HepG2 (cell line): ENCODE data around the gene DNTTIP2. TPM values are rescaled to one million over a fixed set of nuclear protein-coding genes. Genes with fewer than 3 reads are reported as not detected.

Experiments
- ARID5B ChIP-seq: IDR thresholded peaks from 2 replicates; pipeline ENCODE4 v1.4.0; 2020; ENCODE audit warnings: mild to moderate bottlenecking, missing genetic modification reagents
- ATF5 ChIP-seq: sonication (generic); formaldehyde crosslinking; IDR thresholded peaks from 2 replicates; pipeline ENCODE4 v1.4.0; 2020; ENCODE audit warnings: mild to moderate bottlenecking, low read depth, missing genetic modification reagents
- CEBPB ChIP-seq: IDR thresholded peaks from 2 replicates; pipeline ENCODE4 v1.6.1; 2011; ENCODE audit warnings: low read depth, low read length, improper control_type of control experiment, borderline replicate concordance
- E2F5 ChIP-seq: sonication (generic); formaldehyde crosslinking; conservative IDR thresholded peaks from 2 replicates; pipeline ENCODE4 v1.4.0; 2020; ENCODE audit warnings: missing genetic modification reagents
- KLF11 ChIP-seq: IDR thresholded peaks from 2 replicates; pipeline ENCODE4 v1.6.1; 2016; ENCODE audit warnings: missing compliant biosample characterization
- MTA1 ChIP-seq: sonication (generic); formaldehyde crosslinking; IDR thresholded peaks from 2 replicates; pipeline ENCODE4 v1.4.0; 2020; ENCODE audit warnings: missing genetic modification reagents, mild to moderate bottlenecking, borderline replicate concordance
- NCOA5 ChIP-seq: sonication (generic); formaldehyde crosslinking; IDR thresholded peaks from 2 replicates; pipeline ENCODE4 v1.4.0; 2020; ENCODE audit warnings: missing genetic modification reagents
- PHF21A ChIP-seq: sonication (generic); formaldehyde crosslinking; IDR thresholded peaks from 2 replicates; pipeline ENCODE4 v1.5.0; 2020; ENCODE audit warnings: mild to moderate bottlenecking, missing genetic modification reagents
- SIN3A ChIP-seq: IDR thresholded peaks from 2 replicates; pipeline ENCODE4 v1.6.1; 2011; ENCODE audit warnings: low read depth, mild to moderate bottlenecking, control low read depth, low read length, borderline replicate concordance
- SMAD1 ChIP-seq: sonication (generic); formaldehyde crosslinking; IDR thresholded peaks from 2 replicates; pipeline ENCODE4 v1.4.0; 2020; ENCODE audit warnings: missing genetic modification reagents, low read depth, mild to moderate bottlenecking, borderline replicate concordance
- TBX2 ChIP-seq: sonication (generic); formaldehyde crosslinking; IDR thresholded peaks from 2 replicates; pipeline ENCODE4 v1.5.0; 2020; ENCODE audit warnings: missing genetic modification reagents, mild to moderate bottlenecking, borderline replicate concordance
- TCF7 ChIP-seq: sonication (generic); IDR thresholded peaks from 2 replicates; pipeline ENCODE4 v1.6.1; 2016; ENCODE audit warnings: antibody characterized with exemption, low read depth
- ZKSCAN8 ChIP-seq: IDR thresholded peaks from 2 replicates; pipeline ENCODE4 v1.6.1; 2016; ENCODE audit warnings: borderline replicate concordance, missing genetic modification reagents, missing compliant biosample characterization
- ZNF136 ChIP-seq: sonication (generic); formaldehyde crosslinking; IDR thresholded peaks from 2 replicates; pipeline ENCODE4 v1.8.1; 2022; ENCODE audit warnings: low read depth, mild to moderate bottlenecking, moderate library complexity, missing genetic modification reagents
- ZNF30 ChIP-seq: sonication (generic); formaldehyde crosslinking; IDR thresholded peaks from 2 replicates; pipeline ENCODE4 v1.5.0; 2020; ENCODE audit warnings: mild to moderate bottlenecking, missing genetic modification reagents
- ZNF431 ChIP-seq: sonication (generic); formaldehyde crosslinking; IDR thresholded peaks from 2 replicates; pipeline ENCODE4 v1.9.0; 2022; ENCODE audit warnings: missing genetic modification reagents, low read depth, mild to moderate bottlenecking, borderline replicate concordance
- ZNF761 ChIP-seq: sonication (generic); formaldehyde crosslinking; conservative IDR thresholded peaks from 2 replicates; pipeline ENCODE4 v1.4.0; 2020; ENCODE audit warnings: mild to moderate bottlenecking, missing genetic modification reagents
- polyA plus RNA-seq, 8 experiments: library from polyadenylated mRNA; depleted of rRNA in 3 of 8; stranded (reverse) in 7 of 8; unstranded in 1 of 8; fragments of >200 nt; fragmentation: Illumina TruSeq in 4 of 8; extraction: Trizol in 4 of 8; gene quantifications; 2 replicates each; pipeline versions ENCODE4 v1.2.1 to v1.2.3, GENCODE V29; 2011 to 2016; ENCODE audit warnings: low read depth in 4 of 8, missing spikeins in 1 of 8, mixed read lengths in 1 of 8; ENCODE audit not compliant: insufficient read depth in 1 of 8
- total RNA-seq, 5 experiments: library from RNA; depleted of rRNA; stranded (reverse); fragments of >200 nt; fragmentation: Illumina TruSeq; extraction: Trizol; gene quantifications; 2 replicates each; pipeline ENCODE4 v1.2.3, GENCODE V29; 2016; ENCODE audit warnings: low read depth in 1 of 5
- TF ChIP-seq, protein P1 (sequence below): sonication (generic); formaldehyde crosslinking; IDR thresholded peaks from 2 replicates; pipeline ENCODE4 v1.5.0; 2020; ENCODE audit warnings: mild to moderate bottlenecking, missing genetic modification reagents, borderline replicate concordance
- TF ChIP-seq, protein P2 (sequence below): conservative IDR thresholded peaks from 2 replicates; pipeline ENCODE4 v1.6.1; 2018; ENCODE audit warnings: missing genetic modification reagents

The DNTTIP2 gene
- total and polyA plus RNA-seq, 2 of the 13 experiments (the other 11 are each of a cell fraction or from before 2014, with no cell fraction given) = 11.4 to 63.3 TPM

DNA sequence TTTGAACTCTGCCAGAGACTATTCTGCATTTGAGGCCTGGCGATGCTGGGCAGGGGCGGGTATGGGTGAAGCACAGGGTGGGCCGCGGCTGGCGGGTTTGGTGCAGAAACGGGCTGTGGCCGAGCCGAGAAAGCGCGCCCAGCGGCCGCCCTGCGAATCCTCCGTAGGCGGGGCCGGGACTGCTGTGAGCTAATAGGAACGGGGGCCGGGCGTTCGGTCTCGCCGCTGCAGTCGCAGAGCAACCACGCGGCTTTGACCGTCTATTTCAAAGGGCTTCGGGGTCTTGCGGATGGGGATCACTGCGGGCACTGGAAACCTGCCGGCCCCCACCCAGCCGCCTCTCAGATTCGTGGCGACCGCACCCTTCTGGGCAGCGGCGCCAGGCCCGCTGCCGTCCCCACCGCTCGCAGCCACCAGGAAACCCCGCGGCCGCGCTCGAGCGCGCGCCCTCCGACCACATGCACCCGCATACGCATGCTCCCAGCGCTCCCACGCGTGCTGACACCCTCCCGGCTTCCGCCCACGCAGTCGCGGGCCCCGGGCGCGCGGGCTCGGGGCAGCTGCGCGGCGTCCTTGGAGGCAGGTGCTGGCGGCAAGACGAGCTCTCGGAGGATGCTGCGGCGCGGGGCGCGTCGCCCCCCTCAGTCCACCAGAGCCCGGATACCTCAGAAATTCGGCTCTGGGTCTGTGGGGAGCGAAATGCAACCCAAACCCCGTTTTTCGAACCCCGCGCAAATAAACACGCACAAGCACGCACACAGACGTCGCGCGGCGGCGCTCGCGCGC lies 32.6 kb downstream of the DNTTIP2 start (continued):
- TF ChIP-seq E2F5 (CRISPR knock-in tag) (no peak), PHF21A (CRISPR knock-in tag) (peak; percentile 67), MTA1 (CRISPR knock-in tag) (peak; percentile 42; the same call in 1 of the 2 replicates), ARID5B (CRISPR knock-in tag) (0 out of 2 replicates have a peak, but pooled peaks have one; percentile 9), ZNF761 (CRISPR knock-in tag) (0 out of 2 replicates have a peak, but pooled peaks have one; percentile 18), ATF5 (CRISPR knock-in tag) (peak; percentile 83; the same call in 1 of the 2 replicates), ZNF431 (no peak), ZNF136 (CRISPR knock-in tag) (no peak), TBX2 (no peak), SMAD1 (no peak), TCF7 (no peak), ZNF30 (CRISPR knock-in tag) (no peak), KLF11 (CRISPR knock-in tag) (no peak), ZKSCAN8 (CRISPR knock-in tag) (no peak), SIN3A (peak; percentile 76; the same call in 1 of the 2 replicates), CEBPB (0 out of 2 replicates have a peak, but pooled peaks have one; percentile 6), NCOA5 (CRISPR knock-in tag) (no peak)
- TF ChIP-seq, protein P1, sequence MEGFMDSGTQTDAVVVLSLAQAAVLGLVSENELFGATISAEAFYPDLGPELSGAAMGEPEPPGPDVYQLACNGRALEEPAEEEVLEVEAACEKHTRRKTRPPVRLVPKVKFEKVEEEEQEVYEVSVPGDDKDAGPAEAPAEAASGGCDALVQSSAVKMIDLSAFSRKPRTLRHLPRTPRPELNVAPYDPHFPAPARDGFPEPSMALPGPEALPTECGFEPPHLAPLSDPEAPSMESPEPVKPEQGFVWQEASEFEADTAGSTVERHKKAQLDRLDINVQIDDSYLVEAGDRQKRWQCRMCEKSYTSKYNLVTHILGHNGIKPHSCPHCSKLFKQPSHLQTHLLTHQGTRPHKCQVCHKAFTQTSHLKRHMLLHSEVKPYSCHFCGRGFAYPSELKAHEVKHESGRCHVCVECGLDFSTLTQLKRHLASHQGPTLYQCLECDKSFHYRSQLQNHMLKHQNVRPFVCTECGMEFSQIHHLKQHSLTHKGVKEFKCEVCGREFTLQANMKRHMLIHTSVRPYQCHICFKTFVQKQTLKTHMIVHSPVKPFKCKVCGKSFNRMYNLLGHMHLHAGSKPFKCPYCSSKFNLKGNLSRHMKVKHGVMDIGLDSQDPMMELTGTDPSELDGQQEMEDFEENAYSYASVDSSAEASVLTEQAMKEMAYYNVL = 0 out of 2 replicates have a peak, but pooled peaks have one; percentile 42
- TF ChIP-seq, protein P2, sequence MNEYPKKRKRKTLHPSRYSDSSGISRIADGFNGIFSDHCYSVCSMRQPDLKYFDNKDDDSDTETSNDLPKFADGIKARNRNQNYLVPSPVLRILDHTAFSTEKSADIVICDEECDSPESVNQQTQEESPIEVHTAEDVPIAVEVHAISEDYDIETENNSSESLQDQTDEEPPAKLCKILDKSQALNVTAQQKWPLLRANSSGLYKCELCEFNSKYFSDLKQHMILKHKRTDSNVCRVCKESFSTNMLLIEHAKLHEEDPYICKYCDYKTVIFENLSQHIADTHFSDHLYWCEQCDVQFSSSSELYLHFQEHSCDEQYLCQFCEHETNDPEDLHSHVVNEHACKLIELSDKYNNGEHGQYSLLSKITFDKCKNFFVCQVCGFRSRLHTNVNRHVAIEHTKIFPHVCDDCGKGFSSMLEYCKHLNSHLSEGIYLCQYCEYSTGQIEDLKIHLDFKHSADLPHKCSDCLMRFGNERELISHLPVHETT (CRISPR knock-in tag) = 0 out of 2 replicates have a peak, but pooled peaks have one; percentile 30
